ENCODE measurements around the gene ADGRF1.

Gene ADGRF1

GRCh38 chr6:46979206-46979605 is 62.9 kb downstream of the ADGRF1 start:
- no peak for DNase-seq (ENCODE audit: low spot score)

- DNase-seq (ENCODE audit: low spot score): no peak
Measured at GRCh38 chr6:46974786-46975185, 67.3 kb downstream of the ADGRF1 start.

GRCh38 chr6:46973029-46973428 is 69.1 kb downstream of the ADGRF1 start:
- DNase-seq (ENCODE audit: low spot score): no peak

- DNase-seq (ENCODE audit: low spot score): no peak
Measured at GRCh38 chr6:46972531-46972930, 69.6 kb downstream of the ADGRF1 start.

GRCh38 chr6:46969206-46969605 is 72.9 kb downstream of the ADGRF1 start:
- no peak for DNase-seq (ENCODE audit: low spot score)

GRCh38 chr6:46967826-46968349 is 74.2 kb downstream of the ADGRF1 start:
- DNase-seq (ENCODE audit: low spot score): no peak

GRCh38 chr6:46964716-46965519 is 77.2 kb downstream of the ADGRF1 start:
- DNase-seq (ENCODE audit: low spot score): no peak

- DNase-seq (ENCODE audit: low spot score): no peak
Measured at GRCh38 chr6:46963626-46964025, 78.5 kb downstream of the ADGRF1 start.

- no peak for DNase-seq (ENCODE audit: low spot score)
Measured at GRCh38 chr6:46963039-46963438, 79.1 kb downstream of the ADGRF1 start.

- DNase-seq (ENCODE audit: low spot score): no peak
Measured at GRCh38 chr6:46961711-46962110, 80.4 kb downstream of the ADGRF1 start.

GRCh38 chr6:46961232-46961631 is 80.9 kb downstream of the ADGRF1 start:
- no peak for DNase-seq (ENCODE audit: low spot score)

- DNase-seq (ENCODE audit: low spot score): no peak
Measured at GRCh38 chr6:46959419-46959818, 82.7 kb downstream of the ADGRF1 start.

GRCh38 chr6:46956409-46956808 is 85.7 kb downstream of the ADGRF1 start:
- DNase-seq (ENCODE audit: low spot score): no peak

- DNase-seq (ENCODE audit: low spot score): no peak
Measured at GRCh38 chr6:46954837-46955451, 87.2 kb downstream of the ADGRF1 start.

GRCh38 chr6:46953921-46954320 is 88.2 kb downstream of the ADGRF1 start:
- DNase-seq (ENCODE audit: low spot score): no peak

GRCh38 chr6:46949632-46950280 is 92.4 kb downstream of the ADGRF1 start:
- peak; percentile 26 for DNase-seq (ENCODE audit: low spot score)

GRCh38 chr6:46948699-46949098 is 93.4 kb downstream of the ADGRF1 start:
- peak; percentile 100 for DNase-seq (ENCODE audit: low spot score)
